Measurements from ENCODE around the gene MLF2.

Gene MLF2, protein sequence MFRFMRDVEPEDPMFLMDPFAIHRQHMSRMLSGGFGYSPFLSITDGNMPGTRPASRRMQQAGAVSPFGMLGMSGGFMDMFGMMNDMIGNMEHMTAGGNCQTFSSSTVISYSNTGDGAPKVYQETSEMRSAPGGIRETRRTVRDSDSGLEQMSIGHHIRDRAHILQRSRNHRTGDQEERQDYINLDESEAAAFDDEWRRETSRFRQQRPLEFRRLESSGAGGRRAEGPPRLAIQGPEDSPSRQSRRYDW

DNA sequence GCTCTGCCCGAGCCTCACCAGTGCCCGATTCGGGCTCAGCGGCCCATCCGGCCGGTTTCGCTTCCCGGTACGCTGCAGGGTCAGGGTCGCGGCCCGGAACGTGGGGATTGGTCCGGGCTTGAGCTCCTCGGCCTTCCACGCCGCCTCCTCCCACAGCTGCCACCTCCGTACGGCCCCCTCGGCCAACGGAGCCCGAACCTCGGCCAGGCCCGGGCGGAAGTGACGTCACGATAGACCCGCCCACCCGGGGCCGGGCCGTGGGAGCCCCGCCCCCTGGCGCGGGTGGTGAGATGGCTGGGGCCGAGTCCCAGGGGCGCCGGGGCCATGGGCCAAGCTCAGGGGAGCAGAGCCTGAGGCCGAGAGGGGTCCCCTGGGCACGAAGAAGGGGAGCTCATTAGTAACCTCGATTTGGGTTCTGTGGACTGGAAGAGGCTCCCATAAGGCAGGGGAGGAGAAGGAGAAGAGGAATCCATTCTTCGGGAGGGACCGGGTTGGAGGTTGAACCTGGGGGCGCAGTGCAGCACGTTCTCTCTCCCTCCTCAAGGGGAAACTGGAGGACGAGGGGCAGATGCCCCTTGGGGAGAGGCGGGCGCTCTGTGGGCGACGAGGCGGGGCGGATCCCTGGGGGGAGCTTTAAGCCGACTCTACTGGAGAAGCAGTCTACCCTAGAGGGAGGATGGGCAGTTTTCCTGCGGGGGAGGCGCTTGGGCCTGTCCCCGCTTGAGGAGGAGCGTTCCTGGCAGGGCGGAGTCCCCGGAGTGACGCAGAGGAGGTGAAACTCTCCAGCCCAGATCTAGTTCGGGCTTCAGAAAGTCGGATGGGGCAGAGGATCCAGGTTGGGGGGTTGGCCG, at the start of gene MLF2:
TSS of gene MLF2 (minus strand) at position 221 of the 851 bp plus-strand sequence. CDS start 807 bp downstream, outside the sequence.
- DNase-seq (ENCODE audit: low read depth) = peak; percentile 100
- TF ChIP-seq, protein P1, sequence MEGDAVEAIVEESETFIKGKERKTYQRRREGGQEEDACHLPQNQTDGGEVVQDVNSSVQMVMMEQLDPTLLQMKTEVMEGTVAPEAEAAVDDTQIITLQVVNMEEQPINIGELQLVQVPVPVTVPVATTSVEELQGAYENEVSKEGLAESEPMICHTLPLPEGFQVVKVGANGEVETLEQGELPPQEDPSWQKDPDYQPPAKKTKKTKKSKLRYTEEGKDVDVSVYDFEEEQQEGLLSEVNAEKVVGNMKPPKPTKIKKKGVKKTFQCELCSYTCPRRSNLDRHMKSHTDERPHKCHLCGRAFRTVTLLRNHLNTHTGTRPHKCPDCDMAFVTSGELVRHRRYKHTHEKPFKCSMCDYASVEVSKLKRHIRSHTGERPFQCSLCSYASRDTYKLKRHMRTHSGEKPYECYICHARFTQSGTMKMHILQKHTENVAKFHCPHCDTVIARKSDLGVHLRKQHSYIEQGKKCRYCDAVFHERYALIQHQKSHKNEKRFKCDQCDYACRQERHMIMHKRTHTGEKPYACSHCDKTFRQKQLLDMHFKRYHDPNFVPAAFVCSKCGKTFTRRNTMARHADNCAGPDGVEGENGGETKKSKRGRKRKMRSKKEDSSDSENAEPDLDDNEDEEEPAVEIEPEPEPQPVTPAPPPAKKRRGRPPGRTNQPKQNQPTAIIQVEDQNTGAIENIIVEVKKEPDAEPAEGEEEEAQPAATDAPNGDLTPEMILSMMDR (conservative IDR thresholded peaks at IDR 0.05; ENCODE audit: low read depth, low read length) = no peak
- peak within 1 kb of the TSS; percentile 97 for H3K4me3 ChIP-seq (ENCODE audit: low read depth, low read length)

DNA sequence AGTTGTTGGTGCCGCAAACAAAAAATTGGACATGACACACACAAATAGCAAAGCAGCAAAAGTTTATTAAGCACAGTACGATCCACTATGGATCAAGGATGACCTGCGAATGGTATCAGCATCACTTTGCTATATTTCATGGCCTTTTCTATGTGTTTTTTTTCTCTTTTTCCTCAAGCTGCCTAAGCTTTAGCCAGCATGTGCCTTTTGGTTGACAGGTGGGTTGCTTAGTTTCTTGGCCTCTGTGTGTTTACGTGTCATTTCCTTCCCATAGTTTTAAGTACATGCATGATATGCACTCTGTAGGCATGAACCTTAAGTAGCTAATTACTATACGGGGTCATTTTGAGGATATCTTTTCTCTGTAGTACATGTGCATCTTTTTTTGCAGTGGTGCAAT, 46.2 kb upstream of the MLF2 start:
- TF ChIP-seq, protein P1 (conservative IDR thresholded peaks at IDR 0.05; ENCODE audit: low read depth, low read length) = no peak
- no peak for DNase-seq (ENCODE audit: low read depth)
- no peak overlapping the region for H3K4me3 ChIP-seq (ENCODE audit: low read depth, low read length)

DNA sequence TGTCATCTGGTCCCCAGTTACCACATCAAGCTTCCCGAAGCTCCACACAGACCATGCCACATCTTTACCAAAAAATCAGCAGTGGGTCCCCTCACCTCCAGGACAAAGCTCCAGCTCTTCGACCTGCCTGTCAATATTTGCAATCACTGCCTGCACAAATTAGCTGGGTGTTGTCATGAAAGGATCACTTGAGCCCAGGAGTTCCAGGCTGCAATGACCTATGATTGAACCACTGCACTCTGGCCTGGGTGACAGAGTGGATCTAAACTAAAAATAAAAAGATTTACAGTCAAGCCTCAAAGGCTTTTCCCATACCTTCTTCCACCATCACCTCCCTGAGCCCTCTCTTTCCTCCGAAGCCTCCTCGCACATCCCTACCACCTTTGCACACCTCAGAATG, 43.6 kb upstream of the MLF2 start:
- H3K4me3 ChIP-seq (ENCODE audit: low read depth, low read length) = no peak overlapping the region
- no peak for DNase-seq (ENCODE audit: low read depth)
- TF ChIP-seq, protein P1 (conservative IDR thresholded peaks at IDR 0.05; ENCODE audit: low read depth, low read length) = no peak

DNA sequence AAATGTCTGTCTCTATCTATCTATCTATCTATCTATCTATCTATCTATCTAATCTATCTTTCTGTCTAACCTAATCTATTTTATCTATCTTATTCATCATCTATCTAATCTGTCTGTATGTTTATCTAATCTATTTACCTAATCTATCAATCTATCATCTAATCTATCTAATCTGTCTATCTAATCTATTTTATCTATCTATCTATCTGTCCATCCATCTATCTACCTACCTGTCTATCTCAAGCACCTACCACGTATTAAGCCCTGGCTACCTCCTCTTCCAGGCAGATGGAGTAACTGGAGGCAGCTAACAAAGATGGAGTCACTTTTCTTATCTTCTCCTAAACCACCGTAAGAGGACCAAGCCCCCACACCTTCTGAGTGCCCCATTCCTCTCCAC, 42.1 kb upstream of the MLF2 start:
- TF ChIP-seq, protein P1 (conservative IDR thresholded peaks at IDR 0.05; ENCODE audit: low read depth, low read length) = no peak
- H3K4me3 ChIP-seq (ENCODE audit: low read depth, low read length) = no peak overlapping the region
- DNase-seq (ENCODE audit: low read depth) = no peak

DNA sequence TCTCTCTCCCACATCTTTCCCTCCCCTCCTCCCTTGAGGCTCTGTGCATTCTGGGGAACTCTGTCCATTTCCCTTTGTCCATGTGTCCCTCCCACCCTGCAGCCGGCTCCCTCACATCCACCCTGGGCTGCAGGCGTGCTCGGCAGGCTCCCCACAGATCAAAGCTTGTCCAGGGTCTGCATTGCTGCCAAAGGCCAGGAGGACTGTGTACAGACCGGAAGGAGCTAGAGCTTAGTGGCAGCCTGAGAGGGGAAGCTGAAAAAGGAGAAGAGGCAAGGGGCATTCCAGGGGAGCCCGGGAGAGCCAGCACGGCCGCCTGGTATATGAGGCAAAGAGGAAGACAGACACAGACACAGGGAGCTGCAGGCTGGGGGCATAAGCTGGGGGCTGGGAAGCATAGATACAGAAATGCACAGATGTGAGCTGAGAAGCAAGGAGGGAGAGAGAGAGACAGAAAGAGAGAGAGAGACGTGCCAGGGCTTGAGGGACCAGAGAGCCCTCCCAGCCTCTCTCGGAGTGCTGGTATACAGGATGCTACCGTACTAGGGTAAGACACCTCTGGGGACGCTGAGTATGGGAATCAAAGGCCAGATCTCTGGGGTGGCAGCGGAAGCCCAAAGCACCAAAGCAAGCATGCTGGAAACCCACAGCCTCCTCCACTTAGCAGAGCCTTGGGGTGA, 39.7 kb upstream of the MLF2 start:
- TF ChIP-seq, protein P1 (conservative IDR thresholded peaks at IDR 0.05; ENCODE audit: low read depth, low read length) = no peak
- no peak for DNase-seq (ENCODE audit: low read depth)
- H3K4me3 ChIP-seq (ENCODE audit: low read depth, low read length) = peak overlapping the region; percentile 6

DNA sequence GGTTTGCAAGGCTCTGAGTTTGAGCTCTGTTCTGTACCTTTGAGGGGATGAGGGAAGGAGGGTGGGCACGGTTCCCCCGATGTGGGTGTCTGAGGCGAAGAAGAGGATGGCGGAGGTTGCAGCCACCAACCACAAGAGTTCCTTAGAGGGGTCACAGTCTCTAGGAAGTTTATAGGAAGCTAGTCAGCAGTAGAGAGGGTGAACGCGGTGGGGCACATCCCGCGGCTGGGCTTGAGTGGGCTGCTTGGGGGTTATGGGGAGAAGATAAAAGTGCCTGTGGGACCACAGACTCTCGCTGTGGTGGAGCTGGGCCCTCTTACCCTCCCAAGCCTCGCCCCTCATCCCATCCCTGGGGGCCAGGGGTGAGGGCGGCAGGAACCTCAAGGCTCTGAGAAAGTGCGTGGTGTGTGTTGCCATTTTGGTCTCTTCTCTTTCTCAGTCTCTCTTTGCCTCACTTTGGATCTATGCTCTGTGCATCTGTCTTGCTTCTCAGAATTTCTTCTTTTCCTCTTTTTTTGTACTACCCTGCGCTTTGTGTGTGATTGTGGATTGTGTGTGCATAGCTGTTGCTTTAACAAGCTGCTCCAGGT, 39.1 kb upstream of the MLF2 start:
- DNase-seq (ENCODE audit: low read depth) = no peak
- TF ChIP-seq, protein P1 (conservative IDR thresholded peaks at IDR 0.05; ENCODE audit: low read depth, low read length) = no peak
- H3K4me3 ChIP-seq (ENCODE audit: low read depth, low read length) = no peak overlapping the region
